A549 (cell line): Measurements from ENCODE around the gene SBF2.

Experiments
- HOXB13 ChIP-seq: fragments of 250-450 bp; sonication (Bioruptor Pico); IDR thresholded peaks from 2 replicates; pipeline ENCODE4 v1.5.0; 2020; ENCODE audit warnings: low read depth, mild to moderate bottlenecking, moderate library complexity
- MAZ ChIP-seq: fragments of 150-350 bp; IDR thresholded peaks from 2 replicates; pipeline ENCODE4 v1.6.1; 2014; ENCODE audit warnings: antibody characterized with exemption, low read depth, low read length, borderline replicate concordance
- MYC ChIP-seq: IDR thresholded peaks from 2 replicates; pipeline ENCODE4 v1.6.1; 2012; ENCODE audit warnings: mild to moderate bottlenecking, inconsistent platforms, low read length, improper control_type of control experiment, borderline replicate concordance
- PHF8 ChIP-seq: fragments of 200-600 bp; sonication (generic); IDR thresholded peaks from 2 replicates; pipeline ENCODE4 v1.6.1; 2016; ENCODE audit warnings: low read depth, mild to moderate bottlenecking, antibody characterized with exemption, moderate library complexity, borderline replicate concordance
- POLR2A ChIP-seq: IDR thresholded peaks from 2 replicates; pipeline ENCODE4 v1.6.1; 2012; ENCODE audit warnings: mild to moderate bottlenecking, low read length
- RFX5 ChIP-seq: fragments of 450-650 bp; IDR thresholded peaks from 2 replicates; pipeline ENCODE4 v1.7.1; 2014; ENCODE audit warnings: antibody characterized with exemption, mild to moderate bottlenecking, moderate library complexity
- TP53 ChIP-seq: fragments of 250-450 bp; sonication (Bioruptor Pico); IDR thresholded peaks from 2 replicates; pipeline ENCODE4 v1.5.0; 2021; ENCODE audit warnings: mild to moderate bottlenecking, moderate library complexity
- TF ChIP-seq, protein P1 (sequence below): fragments of 450-650 bp; IDR thresholded peaks from 2 replicates; pipeline ENCODE4 v1.6.1; 2014; ENCODE audit warnings: antibody characterized with exemption
- TF ChIP-seq, protein P2 (sequence below): fragments of >200 bp; sonication (Bioruptor Twin); formaldehyde crosslinking; IDR thresholded peaks from 3 replicates; pipeline ENCODE4 v1.5.1; 2016
- TF ChIP-seq, protein P3 (sequence below): fragments of 200-600 bp; sonication (generic); IDR thresholded peaks from 2 replicates; pipeline ENCODE4 v1.6.1; 2016; ENCODE audit warnings: antibody characterized with exemption, mild to moderate bottlenecking, moderate library complexity

DNA sequence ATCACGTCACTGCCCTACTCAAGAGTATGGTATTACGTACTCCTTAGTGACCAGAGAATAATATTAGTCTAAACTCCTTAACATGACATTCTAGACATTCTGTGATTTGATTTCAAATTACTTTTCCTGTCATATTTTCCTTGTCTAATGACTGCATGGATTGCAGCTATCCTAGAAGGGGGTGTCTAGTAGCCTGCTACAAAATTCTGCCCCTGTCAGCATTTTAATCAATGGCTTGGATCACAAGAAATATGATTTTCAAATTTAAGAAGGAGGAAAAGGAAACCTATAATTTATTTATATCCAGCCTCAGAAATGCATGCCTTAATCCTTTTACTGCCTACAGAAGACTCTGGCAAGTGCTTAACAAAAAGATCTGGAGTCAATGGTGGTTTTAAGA lies 413.4 kb downstream of the SBF2 start:
- TF ChIP-seq, protein P1, sequence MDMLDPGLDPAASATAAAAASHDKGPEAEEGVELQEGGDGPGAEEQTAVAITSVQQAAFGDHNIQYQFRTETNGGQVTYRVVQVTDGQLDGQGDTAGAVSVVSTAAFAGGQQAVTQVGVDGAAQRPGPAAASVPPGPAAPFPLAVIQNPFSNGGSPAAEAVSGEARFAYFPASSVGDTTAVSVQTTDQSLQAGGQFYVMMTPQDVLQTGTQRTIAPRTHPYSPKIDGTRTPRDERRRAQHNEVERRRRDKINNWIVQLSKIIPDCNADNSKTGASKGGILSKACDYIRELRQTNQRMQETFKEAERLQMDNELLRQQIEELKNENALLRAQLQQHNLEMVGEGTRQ, result no peak
- TF ChIP-seq POLR2A (no peak), MAZ (no peak), HOXB13 (CRISPR knock-in tag) (no peak), MYC (no peak), RFX5 (no peak), PHF8 (no peak), TP53 (CRISPR knock-in tag) (no peak)
- TF ChIP-seq, protein P2, sequence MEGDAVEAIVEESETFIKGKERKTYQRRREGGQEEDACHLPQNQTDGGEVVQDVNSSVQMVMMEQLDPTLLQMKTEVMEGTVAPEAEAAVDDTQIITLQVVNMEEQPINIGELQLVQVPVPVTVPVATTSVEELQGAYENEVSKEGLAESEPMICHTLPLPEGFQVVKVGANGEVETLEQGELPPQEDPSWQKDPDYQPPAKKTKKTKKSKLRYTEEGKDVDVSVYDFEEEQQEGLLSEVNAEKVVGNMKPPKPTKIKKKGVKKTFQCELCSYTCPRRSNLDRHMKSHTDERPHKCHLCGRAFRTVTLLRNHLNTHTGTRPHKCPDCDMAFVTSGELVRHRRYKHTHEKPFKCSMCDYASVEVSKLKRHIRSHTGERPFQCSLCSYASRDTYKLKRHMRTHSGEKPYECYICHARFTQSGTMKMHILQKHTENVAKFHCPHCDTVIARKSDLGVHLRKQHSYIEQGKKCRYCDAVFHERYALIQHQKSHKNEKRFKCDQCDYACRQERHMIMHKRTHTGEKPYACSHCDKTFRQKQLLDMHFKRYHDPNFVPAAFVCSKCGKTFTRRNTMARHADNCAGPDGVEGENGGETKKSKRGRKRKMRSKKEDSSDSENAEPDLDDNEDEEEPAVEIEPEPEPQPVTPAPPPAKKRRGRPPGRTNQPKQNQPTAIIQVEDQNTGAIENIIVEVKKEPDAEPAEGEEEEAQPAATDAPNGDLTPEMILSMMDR, result no peak
- TF ChIP-seq, protein P3, sequence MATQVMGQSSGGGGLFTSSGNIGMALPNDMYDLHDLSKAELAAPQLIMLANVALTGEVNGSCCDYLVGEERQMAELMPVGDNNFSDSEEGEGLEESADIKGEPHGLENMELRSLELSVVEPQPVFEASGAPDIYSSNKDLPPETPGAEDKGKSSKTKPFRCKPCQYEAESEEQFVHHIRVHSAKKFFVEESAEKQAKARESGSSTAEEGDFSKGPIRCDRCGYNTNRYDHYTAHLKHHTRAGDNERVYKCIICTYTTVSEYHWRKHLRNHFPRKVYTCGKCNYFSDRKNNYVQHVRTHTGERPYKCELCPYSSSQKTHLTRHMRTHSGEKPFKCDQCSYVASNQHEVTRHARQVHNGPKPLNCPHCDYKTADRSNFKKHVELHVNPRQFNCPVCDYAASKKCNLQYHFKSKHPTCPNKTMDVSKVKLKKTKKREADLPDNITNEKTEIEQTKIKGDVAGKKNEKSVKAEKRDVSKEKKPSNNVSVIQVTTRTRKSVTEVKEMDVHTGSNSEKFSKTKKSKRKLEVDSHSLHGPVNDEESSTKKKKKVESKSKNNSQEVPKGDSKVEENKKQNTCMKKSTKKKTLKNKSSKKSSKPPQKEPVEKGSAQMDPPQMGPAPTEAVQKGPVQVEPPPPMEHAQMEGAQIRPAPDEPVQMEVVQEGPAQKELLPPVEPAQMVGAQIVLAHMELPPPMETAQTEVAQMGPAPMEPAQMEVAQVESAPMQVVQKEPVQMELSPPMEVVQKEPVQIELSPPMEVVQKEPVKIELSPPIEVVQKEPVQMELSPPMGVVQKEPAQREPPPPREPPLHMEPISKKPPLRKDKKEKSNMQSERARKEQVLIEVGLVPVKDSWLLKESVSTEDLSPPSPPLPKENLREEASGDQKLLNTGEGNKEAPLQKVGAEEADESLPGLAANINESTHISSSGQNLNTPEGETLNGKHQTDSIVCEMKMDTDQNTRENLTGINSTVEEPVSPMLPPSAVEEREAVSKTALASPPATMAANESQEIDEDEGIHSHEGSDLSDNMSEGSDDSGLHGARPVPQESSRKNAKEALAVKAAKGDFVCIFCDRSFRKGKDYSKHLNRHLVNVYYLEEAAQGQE, result no peak
